K562 (cell line): ENCODE measurements around the gene USF2. TPM values are rescaled to one million over a fixed set of nuclear protein-coding genes. Genes with fewer than 3 reads are reported as not detected.
A peak's percentile ranks its signal among the peaks of the same experiment; 100 is the strongest.

Experiments
- ATF7 ChIP-seq: fragments of 450-650 bp; IDR thresholded peaks from 2 replicates; pipeline ENCODE4 v1.7.1; 2014; ENCODE audit warnings: mild to moderate bottlenecking, moderate library complexity
- BCL6 ChIP-seq: fragments of 250-450 bp; sonication (Bioruptor Pico); IDR thresholded peaks from 2 replicates; pipeline ENCODE4 v1.4.0; 2020
- BCOR ChIP-seq: fragments of 450-650 bp; IDR thresholded peaks from 2 replicates; pipeline ENCODE4 v1.6.1; 2016
- DACH1 ChIP-seq: fragments of 450-650 bp; IDR thresholded peaks from 2 replicates; pipeline ENCODE4 v1.6.1; 2018; ENCODE audit not compliant: partially characterized antibody
- EGR1 ChIP-seq: fragments of 450-650 bp; conservative IDR thresholded peaks from 2 replicates; pipeline ENCODE4 v1.6.1; 2017; ENCODE audit warnings: mild to moderate bottlenecking
- HNRNPUL1 ChIP-seq: fragments of 200-400 bp; formaldehyde crosslinking; IDR thresholded peaks from 2 replicates; pipeline ENCODE4 v1.6.1; 2017; ENCODE audit warnings: low read length
- KAT7 ChIP-seq: sonication (generic); formaldehyde crosslinking; IDR thresholded peaks from 2 replicates; pipeline ENCODE4 v1.8.0; 2022; ENCODE audit warnings: missing genetic modification reagents, mild to moderate bottlenecking, borderline replicate concordance
- KLF6 ChIP-seq: fragments of 250-450 bp; sonication (Bioruptor Pico); IDR thresholded peaks from 2 replicates; pipeline ENCODE4 v1.4.0; 2020; ENCODE audit warnings: mild to moderate bottlenecking, moderate library complexity, borderline replicate concordance
- MEIS2 ChIP-seq: fragments of 450-650 bp; IDR thresholded peaks from 2 replicates; pipeline ENCODE4 v1.6.1; 2014; ENCODE audit warnings: mild to moderate bottlenecking; ENCODE audit not compliant: partially characterized antibody
- MXI1 ChIP-seq: IDR thresholded peaks from 2 replicates; pipeline ENCODE4 v1.6.1; 2011; ENCODE audit warnings: low read depth, mild to moderate bottlenecking, improper control_type of control experiment, low read length
- NBN ChIP-seq: fragments of 450-650 bp; IDR thresholded peaks from 2 replicates; pipeline ENCODE4 v1.6.1; 2016; ENCODE audit warnings: low read depth, mild to moderate bottlenecking
- NCOA6 ChIP-seq: fragments of 450-650 bp; IDR thresholded peaks from 2 replicates; pipeline ENCODE4 v1.6.1; 2017; ENCODE audit warnings: mild to moderate bottlenecking
- NR2F6 ChIP-seq: fragments of 450-650 bp; formaldehyde crosslinking; IDR thresholded peaks from 2 replicates; pipeline ENCODE4 v1.4.0; 2020; ENCODE audit warnings: mild to moderate bottlenecking
- POLR3G ChIP-seq: IDR thresholded peaks from 2 replicates; pipeline ENCODE4 v1.6.1; 2011; ENCODE audit not compliant: insufficient read length, insufficient replicate concordance; ENCODE audit errors: extremely low read depth
- RBFOX2 ChIP-seq: fragments of 200-400 bp; formaldehyde crosslinking; IDR thresholded peaks from 2 replicates; pipeline ENCODE4 v1.6.1; 2017; ENCODE audit warnings: low read depth, mild to moderate bottlenecking, low read length, moderate library complexity
- RBM25 ChIP-seq: fragments of 200-400 bp; formaldehyde crosslinking; IDR thresholded peaks from 2 replicates; pipeline ENCODE4 v1.6.1; 2018; ENCODE audit warnings: low read length, low read depth, moderate library complexity; ENCODE audit not compliant: severe bottlenecking
- RBM39 ChIP-seq: fragments of 200-400 bp; formaldehyde crosslinking; optimal IDR thresholded peaks from 2 replicates; pipeline ENCODE3; 2018; ENCODE audit warnings: low read depth, low read length
- RFX5 ChIP-seq: IDR thresholded peaks from 2 replicates; pipeline ENCODE4 v1.6.1; 2011; ENCODE audit warnings: low read depth, mild to moderate bottlenecking, improper control_type of control experiment, low read length
- RFX7 ChIP-seq: fragments of 250-450 bp; sonication (Bioruptor Pico); IDR thresholded peaks from 2 replicates; pipeline ENCODE4 v1.5.1; 2021; ENCODE audit warnings: mild to moderate bottlenecking
- SMARCA4 ChIP-seq: fragments of 450-650 bp; IDR thresholded peaks from 2 replicates; pipeline ENCODE4 v1.6.1; 2016
- SNRNP70 ChIP-seq: fragments of 200-400 bp; formaldehyde crosslinking; optimal IDR thresholded peaks from 2 replicates; pipeline ENCODE3; 2017; ENCODE audit warnings: low read depth, low read length
- ZBTB8A ChIP-seq: fragments of 450-650 bp; IDR thresholded peaks from 2 replicates; pipeline ENCODE4 v1.6.1; 2018; ENCODE audit warnings: mild to moderate bottlenecking, moderate library complexity; ENCODE audit not compliant: partially characterized antibody
- ZEB2 ChIP-seq: fragments of 450-650 bp; IDR thresholded peaks from 2 replicates; pipeline ENCODE4 v1.6.1; 2016
- ZNF12 ChIP-seq: sonication (generic); formaldehyde crosslinking; IDR thresholded peaks from 2 replicates; pipeline ENCODE4 v1.4.0; 2020; ENCODE audit warnings: mild to moderate bottlenecking, missing genetic modification reagents
- ZNF134 ChIP-seq: fragments of 250-450 bp; sonication (Bioruptor Pico); conservative IDR thresholded peaks from 2 replicates; pipeline ENCODE4 v1.4.0; 2020
- ZNF239 ChIP-seq: fragments of 250-450 bp; sonication (Bioruptor Pico); IDR thresholded peaks from 2 replicates; pipeline ENCODE4 v1.4.0; 2020; ENCODE audit warnings: mild to moderate bottlenecking
- ZNF3 ChIP-seq: fragments of 250-450 bp; sonication (Bioruptor Pico); IDR thresholded peaks from 2 replicates; pipeline ENCODE4 v1.5.0; 2021; ENCODE audit warnings: mild to moderate bottlenecking, moderate library complexity
- polyA plus RNA-seq, 8 experiments: library from polyadenylated mRNA; depleted of rRNA in 4 of 8; stranded (reverse) in 5 of 8; unstranded in 3 of 8; fragments of >200 nt; fragmentation: Nextera tagmentation in 2 of 8; fragmentation: Illumina TruSeq in 1 of 8; extraction: Ambion mirVana in 2 of 8; extraction: Trizol in 1 of 8; gene quantifications; 2 replicates each; pipeline versions ENCODE4 v1.2.1 to v1.2.3, GENCODE V29; 2011 to 2014; ENCODE audit warnings: inconsistent platforms in 1 of 8, missing spikeins in 1 of 8
- total RNA-seq, 7 experiments: library from RNA; depleted of rRNA in 6 of 7; stranded (reverse); fragments of >200 nt in 6 of 7; fragmentation: Illumina TruSeq in 2 of 7; extraction: Trizol in 2 of 7; gene quantifications; 2 replicates each; pipeline versions ENCODE4 v1.2.1 to v1.2.3, GENCODE V29; 2011 to 2021; ENCODE audit warnings: low replicate concordance in 1 of 7
- TF ChIP-seq, protein P1 (sequence below): fragments of 450-650 bp; IDR thresholded peaks from 2 replicates; pipeline ENCODE4 v1.6.1; 2014; ENCODE audit warnings: low read depth, mild to moderate bottlenecking, moderate library complexity, borderline replicate concordance
- TF ChIP-seq, protein P2 (sequence below): fragments of 250-450 bp; sonication (Bioruptor Pico); IDR thresholded peaks from 2 replicates; pipeline ENCODE4 v1.5.0; 2020; ENCODE audit warnings: mild to moderate bottlenecking, borderline replicate concordance
- TF ChIP-seq, protein P3 (sequence below): fragments of 250-450 bp; sonication (Bioruptor Pico); IDR thresholded peaks from 2 replicates; pipeline ENCODE4 v1.5.0; 2021

Gene USF2
- total and polyA plus RNA-seq, 9 of the 15 experiments (the other 6 are each of a cell fraction or from before 2014, with no cell fraction given) = 0.27 to 93.7 (median 58.4) TPM

DNA sequence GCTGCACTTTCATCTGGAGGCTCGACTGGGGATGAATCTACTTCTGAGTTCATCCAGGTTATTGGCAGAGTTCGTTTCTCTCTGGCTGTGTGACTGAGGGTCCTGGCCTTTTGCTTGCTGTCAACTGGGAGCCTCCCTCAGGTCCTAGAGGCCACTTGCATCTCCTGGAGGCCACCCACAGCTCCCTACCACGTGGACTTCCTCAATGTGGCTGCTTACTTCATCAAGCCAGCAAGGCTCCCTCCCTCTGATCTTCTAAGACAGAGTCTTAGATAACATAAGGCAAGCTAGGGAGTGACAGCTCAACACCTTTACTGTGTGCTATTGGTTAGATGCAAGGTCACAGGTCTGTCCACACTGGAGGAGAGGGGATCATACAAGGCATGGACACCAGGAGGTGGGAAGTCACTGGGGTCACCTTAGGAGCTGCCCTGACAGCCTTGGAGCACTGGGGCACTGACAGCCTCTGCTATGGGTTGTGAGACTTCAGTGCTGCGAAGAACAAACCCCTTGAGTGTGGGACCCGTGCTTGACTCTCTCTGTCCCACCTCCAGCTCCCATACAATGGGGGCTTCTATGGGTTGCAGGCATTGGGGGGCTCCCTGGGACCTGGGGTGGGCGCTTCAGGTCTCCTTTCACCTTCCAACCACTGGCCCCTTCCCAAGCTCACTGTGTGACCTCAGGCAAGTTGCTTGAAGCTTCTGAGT is 45.5 kb upstream of the USF2 start (continued):
- no peak for TF ChIP-seq RBM39
- no peak for TF ChIP-seq RBFOX2
- TF ChIP-seq HNRNPUL1 = no peak
- TF ChIP-seq, protein P1, sequence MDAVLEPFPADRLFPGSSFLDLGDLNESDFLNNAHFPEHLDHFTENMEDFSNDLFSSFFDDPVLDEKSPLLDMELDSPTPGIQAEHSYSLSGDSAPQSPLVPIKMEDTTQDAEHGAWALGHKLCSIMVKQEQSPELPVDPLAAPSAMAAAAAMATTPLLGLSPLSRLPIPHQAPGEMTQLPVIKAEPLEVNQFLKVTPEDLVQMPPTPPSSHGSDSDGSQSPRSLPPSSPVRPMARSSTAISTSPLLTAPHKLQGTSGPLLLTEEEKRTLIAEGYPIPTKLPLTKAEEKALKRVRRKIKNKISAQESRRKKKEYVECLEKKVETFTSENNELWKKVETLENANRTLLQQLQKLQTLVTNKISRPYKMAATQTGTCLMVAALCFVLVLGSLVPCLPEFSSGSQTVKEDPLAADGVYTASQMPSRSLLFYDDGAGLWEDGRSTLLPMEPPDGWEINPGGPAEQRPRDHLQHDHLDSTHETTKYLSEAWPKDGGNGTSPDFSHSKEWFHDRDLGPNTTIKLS = 0 out of 2 replicates have a peak, but pooled peaks have one; percentile 24
- no peak for TF ChIP-seq ZEB2
- TF ChIP-seq BCL6 (CRISPR knock-in tag) = no peak
- TF ChIP-seq NBN = no peak
- TF ChIP-seq MEIS2 = peak; percentile 8
- no peak for TF ChIP-seq ZNF3 (CRISPR knock-in tag)
- no peak for TF ChIP-seq SNRNP70
- no peak for TF ChIP-seq RFX7 (CRISPR knock-in tag)
- no peak for TF ChIP-seq KAT7 (CRISPR knock-in tag)
- TF ChIP-seq NR2F6 (CRISPR knock-in tag) = no peak
- no peak for TF ChIP-seq ZNF134 (CRISPR knock-in tag)
- TF ChIP-seq, protein P2, sequence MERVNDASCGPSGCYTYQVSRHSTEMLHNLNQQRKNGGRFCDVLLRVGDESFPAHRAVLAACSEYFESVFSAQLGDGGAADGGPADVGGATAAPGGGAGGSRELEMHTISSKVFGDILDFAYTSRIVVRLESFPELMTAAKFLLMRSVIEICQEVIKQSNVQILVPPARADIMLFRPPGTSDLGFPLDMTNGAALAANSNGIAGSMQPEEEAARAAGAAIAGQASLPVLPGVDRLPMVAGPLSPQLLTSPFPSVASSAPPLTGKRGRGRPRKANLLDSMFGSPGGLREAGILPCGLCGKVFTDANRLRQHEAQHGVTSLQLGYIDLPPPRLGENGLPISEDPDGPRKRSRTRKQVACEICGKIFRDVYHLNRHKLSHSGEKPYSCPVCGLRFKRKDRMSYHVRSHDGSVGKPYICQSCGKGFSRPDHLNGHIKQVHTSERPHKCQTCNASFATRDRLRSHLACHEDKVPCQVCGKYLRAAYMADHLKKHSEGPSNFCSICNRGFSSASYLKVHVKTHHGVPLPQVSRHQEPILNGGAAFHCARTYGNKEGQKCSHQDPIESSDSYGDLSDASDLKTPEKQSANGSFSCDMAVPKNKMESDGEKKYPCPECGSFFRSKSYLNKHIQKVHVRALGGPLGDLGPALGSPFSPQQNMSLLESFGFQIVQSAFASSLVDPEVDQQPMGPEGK (CRISPR knock-in tag) = no peak
- TF ChIP-seq DACH1 = no peak
- TF ChIP-seq ZNF239 (CRISPR knock-in tag) = no peak
- TF ChIP-seq, protein P3, sequence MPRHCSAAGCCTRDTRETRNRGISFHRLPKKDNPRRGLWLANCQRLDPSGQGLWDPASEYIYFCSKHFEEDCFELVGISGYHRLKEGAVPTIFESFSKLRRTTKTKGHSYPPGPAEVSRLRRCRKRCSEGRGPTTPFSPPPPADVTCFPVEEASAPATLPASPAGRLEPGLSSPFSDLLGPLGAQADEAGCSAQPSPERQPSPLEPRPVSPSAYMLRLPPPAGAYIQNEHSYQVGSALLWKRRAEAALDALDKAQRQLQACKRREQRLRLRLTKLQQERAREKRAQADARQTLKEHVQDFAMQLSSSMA (CRISPR knock-in tag) = no peak
- TF ChIP-seq MXI1 = no peak
- no peak for TF ChIP-seq RFX5
- no peak for TF ChIP-seq ZBTB8A
- no peak for TF ChIP-seq SMARCA4
- TF ChIP-seq POLR3G = no peak
- 0 out of 2 replicates have a peak, but pooled peaks have one; percentile 24 for TF ChIP-seq BCOR
- TF ChIP-seq RBM25 = peak; percentile 36
- TF ChIP-seq ATF7 = 0 out of 2 replicates have a peak, but pooled peaks have one; percentile 8
- no peak for TF ChIP-seq ZNF12 (CRISPR knock-in tag)
- no peak for TF ChIP-seq KLF6 (CRISPR knock-in tag)
- no peak for TF ChIP-seq NCOA6
- no peak for TF ChIP-seq EGR1
